ENCODE measurements around the gene ACOT7.

DNA sequence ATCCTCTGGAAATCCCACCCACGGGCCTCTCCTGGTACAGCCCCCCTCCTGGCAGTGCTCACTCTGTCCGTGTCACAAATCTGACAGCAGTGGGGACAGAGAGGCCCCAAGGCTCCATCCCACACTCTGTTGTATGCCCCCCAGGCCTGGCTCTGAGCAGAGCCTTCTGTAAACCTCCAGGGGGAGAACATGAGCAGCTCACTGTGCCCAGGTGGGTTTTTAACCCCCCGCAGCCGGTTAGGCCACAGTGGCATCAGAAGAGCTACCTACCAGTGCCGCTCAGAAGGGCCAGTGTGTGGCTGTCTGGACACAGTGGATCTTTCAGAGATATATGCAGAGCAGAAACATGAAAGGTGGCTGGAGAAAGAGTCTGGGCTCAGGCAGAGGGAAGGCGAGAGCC, 120.7 kb downstream of the ACOT7 start:
- no peak for TF ChIP-seq POLR2A (IDR thresholded peaks at IDR 0.05)
- TF ChIP-seq, protein P1, sequence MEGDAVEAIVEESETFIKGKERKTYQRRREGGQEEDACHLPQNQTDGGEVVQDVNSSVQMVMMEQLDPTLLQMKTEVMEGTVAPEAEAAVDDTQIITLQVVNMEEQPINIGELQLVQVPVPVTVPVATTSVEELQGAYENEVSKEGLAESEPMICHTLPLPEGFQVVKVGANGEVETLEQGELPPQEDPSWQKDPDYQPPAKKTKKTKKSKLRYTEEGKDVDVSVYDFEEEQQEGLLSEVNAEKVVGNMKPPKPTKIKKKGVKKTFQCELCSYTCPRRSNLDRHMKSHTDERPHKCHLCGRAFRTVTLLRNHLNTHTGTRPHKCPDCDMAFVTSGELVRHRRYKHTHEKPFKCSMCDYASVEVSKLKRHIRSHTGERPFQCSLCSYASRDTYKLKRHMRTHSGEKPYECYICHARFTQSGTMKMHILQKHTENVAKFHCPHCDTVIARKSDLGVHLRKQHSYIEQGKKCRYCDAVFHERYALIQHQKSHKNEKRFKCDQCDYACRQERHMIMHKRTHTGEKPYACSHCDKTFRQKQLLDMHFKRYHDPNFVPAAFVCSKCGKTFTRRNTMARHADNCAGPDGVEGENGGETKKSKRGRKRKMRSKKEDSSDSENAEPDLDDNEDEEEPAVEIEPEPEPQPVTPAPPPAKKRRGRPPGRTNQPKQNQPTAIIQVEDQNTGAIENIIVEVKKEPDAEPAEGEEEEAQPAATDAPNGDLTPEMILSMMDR (IDR thresholded peaks at IDR 0.05): no peak

Measured in testis (tissue), 2 donors.